Hepatic stellate cell (primary cell): ENCODE measurements around the gene BCAS3.
A peak's percentile ranks its signal among the peaks of the same experiment; 100 is the strongest.
"Not testable (repeated sequence)": the region's sequence is repeated elsewhere in the genome, so short reads cannot be mapped to it uniquely, and the experiment has no call there.

ENCODE experiments used
- DNase-seq: peaks from one replicate; pipeline ENCODE4 v3.0.0; 2011; ENCODE audit warnings: low spot score

The BCAS3 gene

GRCh38 chr17:60887614-60888028, 210.0 kb downstream of the BCAS3 start:
- DNase-seq, result no peak

GRCh38 chr17:60888812-60889709, 211.4 kb downstream of the BCAS3 start:
- no peak for DNase-seq

- DNase-seq, result no peak
Measured at GRCh38 chr17:60891149-60891548, 213.5 kb downstream of the BCAS3 start.

- no peak for DNase-seq
Measured at GRCh38 chr17:60893475-60893874, 215.8 kb downstream of the BCAS3 start.

- no peak for DNase-seq
Measured at GRCh38 chr17:60896996-60897395, 219.3 kb downstream of the BCAS3 start.

- DNase-seq, result no peak
Measured at GRCh38 chr17:60899115-60899514, 221.5 kb downstream of the BCAS3 start.

- no peak for DNase-seq
Measured at GRCh38 chr17:60900688-60901087, 223.0 kb downstream of the BCAS3 start.

- DNase-seq, result no peak
Measured at GRCh38 chr17:60901242-60901641, 223.6 kb downstream of the BCAS3 start.

GRCh38 chr17:60901806-60902205, 224.2 kb downstream of the BCAS3 start:
- DNase-seq, result peak; percentile 55

GRCh38 chr17:60902399-60902798, 224.7 kb downstream of the BCAS3 start:
- DNase-seq, result peak; percentile 29

GRCh38 chr17:60904582-60904981, 226.9 kb downstream of the BCAS3 start:
- DNase-seq, result no peak

- no peak for DNase-seq
Measured at GRCh38 chr17:60905709-60906108, 228.1 kb downstream of the BCAS3 start.

GRCh38 chr17:60908324-60908723, 230.7 kb downstream of the BCAS3 start:
- DNase-seq, result no peak

GRCh38 chr17:60909405-60909804, 231.8 kb downstream of the BCAS3 start:
- no peak for DNase-seq

- no peak for DNase-seq
Measured at GRCh38 chr17:60910415-60910814, 232.8 kb downstream of the BCAS3 start.

GRCh38 chr17:60914078-60914477, 236.4 kb downstream of the BCAS3 start:
- DNase-seq, result no peak

GRCh38 chr17:60916043-60916442, 238.4 kb downstream of the BCAS3 start:
- DNase-seq, result no peak

- DNase-seq, result no peak
Measured at GRCh38 chr17:60920107-60920506, 242.5 kb downstream of the BCAS3 start.

- no peak for DNase-seq
Measured at GRCh38 chr17:60923000-60923399, 245.3 kb downstream of the BCAS3 start.

GRCh38 chr17:60926466-60927183, 249.0 kb downstream of the BCAS3 start:
- DNase-seq, result no peak

GRCh38 chr17:60933739-60934138, 256.1 kb downstream of the BCAS3 start:
- DNase-seq, result no peak

GRCh38 chr17:60934723-60935122, 257.1 kb downstream of the BCAS3 start:
- no peak for DNase-seq

GRCh38 chr17:60935991-60936390, 258.3 kb downstream of the BCAS3 start:
- DNase-seq, result not testable (repeated sequence)
